Stimulated activated naive CD4-positive, alpha-beta T cell (primary cell): ENCODE data around the gene PTPRO.
A peak's percentile ranks its signal among the peaks of the same experiment; 100 is the strongest.

ENCODE experiments used
- DNase-seq, 6 experiments: peaks; one replicate each; lab custom pipeline; 2025; lab: John Stamatoyannopoulos, UW

PTPRO gene

DNA sequence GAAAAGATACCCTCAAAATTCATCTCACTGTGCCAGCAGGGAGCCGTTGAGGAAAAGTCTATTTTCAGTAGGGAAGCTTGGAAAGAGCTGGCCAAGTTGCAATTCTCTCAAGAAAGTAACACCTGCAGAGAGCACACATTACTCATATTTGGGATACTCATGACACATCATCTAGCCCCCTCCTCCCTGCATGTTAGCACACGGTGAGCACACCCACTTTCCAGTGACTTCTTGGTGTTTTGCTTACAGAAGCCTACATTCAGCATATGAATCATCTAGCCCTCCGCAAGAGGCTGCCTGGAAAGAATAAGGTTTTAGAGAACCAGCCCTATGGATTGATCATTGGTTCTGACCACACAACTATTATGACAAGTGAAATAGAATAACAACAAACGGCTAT is 124.5 kb downstream of the PTPRO start:
- no peak for DNase-seq

DNA sequence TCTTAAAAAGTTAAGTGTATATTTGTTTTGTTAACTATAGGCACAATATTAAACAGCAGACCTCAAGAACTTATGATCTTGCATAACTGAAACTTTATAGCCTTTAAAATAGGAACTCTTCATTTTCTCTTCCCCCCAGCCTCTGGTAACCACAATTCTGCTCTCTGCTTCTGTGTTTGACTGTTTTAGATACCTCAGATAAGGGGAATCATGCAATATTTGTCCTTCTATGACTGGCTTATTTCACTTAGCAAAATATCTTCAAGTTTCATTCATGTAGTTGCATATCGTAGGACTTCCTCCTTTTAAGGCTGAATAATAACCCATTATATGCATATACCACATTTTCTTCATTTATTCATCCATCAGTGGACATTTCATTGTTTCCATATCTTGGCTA is 131.3 kb downstream of the PTPRO start:
- no peak for DNase-seq

DNA sequence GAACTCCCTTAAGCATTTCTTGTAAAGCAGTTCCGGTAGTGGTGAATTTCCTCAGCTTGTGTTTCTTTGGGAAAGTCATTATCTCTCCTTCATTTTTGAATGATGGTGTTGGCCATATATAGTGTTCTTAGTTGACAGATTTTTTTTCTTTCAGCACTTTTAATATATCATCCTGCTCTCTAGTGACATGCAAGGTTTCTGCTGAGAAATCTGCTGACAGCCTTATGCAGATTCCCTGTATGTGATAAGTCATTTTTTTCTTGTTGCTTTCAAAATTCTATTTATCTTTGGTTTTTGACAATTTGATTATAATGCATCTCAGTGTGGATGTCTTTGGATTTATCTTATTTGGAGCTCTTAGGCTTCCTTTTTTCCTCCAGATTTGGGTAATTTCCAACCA is 135.7 kb downstream of the PTPRO start:
- no peak for DNase-seq

DNA sequence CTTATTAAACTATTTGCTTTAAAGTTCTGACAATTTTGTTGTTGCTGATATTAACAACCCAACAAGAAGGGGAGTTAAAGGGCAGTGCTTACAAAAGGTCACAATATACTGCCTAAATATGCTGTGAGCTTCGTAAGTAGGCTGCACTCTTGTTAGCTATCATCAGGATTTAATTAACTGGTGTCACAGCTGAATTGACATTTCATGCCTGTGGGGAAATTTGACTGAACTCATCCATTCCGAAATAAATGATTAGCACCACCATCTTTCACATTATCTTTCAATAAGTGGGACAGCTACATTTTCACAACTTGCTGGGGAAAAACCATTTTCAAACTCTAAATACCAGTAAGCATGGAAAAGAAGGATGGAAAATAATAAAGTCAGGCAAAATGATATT is 146.6 kb downstream of the PTPRO start:
- DNase-seq: no peak

DNA sequence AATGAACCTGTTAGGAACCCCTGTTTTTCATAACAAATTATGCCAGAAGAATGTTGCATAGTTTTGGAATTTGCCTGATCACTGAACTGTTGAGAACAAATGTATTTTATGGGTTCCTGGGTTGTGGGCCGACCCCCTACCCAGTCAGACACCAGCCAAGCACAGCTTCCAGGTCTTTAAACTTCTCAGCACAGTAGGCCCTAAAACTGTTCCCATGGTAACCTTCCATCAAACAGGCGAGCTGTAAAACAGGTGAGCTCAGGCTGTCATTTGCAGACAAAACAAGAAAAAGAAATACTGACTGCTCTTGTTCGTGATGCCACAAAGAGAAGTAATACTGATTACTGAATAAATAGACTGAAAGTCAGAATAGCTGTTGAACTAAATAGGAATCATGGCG is 147.0 kb downstream of the PTPRO start:
- no peak for DNase-seq

DNA sequence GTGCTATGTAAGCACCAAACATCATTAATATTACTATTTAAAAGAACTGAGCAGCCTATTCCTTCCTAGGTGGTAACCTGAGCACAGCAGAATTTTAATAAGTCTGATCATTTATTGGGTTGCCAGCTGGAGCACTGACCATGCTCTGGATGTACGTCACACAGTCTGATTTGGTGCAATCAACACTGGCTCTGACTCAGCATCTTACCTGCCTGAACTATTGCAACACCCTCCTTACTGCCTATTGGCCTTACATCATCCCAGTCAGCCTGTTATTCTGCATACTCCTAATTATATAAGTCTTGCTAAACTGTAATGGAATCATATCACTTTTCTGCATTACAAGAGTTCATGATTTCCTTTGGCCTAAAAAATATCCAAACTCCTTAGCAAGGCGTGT is 149.7 kb downstream of the PTPRO start:
- no peak for DNase-seq

DNA sequence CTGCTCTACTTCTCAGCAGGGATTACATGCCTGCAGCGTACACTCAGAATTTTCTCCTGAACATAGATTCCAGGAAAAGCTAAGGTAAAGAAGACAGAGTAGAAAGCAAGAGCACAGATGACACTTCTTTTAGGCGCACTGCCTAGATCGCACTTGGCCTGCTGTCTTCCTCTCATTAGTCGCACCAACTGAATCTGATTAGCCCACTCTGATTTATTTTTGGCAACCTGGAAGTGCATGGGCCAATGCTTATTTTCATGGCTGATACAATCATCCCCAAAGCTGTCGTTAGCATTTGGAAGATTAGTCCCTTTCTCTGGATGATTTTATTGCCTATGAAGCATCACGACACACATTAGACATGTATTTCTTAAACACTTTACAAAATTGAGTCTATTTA is 152.5 kb downstream of the PTPRO start:
- no peak for DNase-seq

DNA sequence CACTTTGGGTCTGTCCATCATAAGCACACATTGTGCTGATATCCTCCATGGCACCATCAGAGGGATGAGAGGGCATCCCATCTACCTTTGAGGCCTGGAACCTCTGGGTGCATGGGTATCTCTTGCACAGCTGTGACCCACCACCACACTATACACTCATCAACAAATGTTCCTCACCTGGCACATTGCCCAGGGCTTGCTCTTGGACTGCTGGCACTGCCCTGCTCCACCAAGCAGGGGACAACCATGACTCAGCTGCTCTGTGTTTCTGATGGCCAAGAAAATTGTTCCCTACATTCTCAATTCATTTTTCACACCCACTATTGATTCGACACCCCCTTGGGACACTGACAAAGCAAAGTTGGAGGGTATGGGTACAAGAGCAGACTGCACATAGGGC is 155.5 kb downstream of the PTPRO start:
- no peak for DNase-seq

DNA sequence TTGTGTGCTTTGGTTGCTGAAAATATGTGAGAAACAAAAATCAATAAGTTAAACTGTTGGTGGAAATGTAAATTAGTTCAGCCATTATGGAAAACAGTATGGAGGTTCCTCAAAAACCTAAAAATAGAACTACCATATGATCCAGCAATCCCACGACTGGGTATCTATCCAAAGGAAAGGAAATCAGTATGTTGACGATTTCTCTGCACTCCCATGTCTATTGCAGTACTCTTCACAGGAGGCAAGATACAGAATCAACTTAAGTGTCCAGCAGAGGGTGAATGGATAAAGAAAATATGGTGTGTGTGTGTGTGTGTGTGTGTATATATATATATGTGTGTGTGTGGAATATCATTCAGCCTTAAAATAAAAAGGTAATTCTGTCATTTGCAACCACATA is 159.5 kb downstream of the PTPRO start:
- no peak for DNase-seq

DNA sequence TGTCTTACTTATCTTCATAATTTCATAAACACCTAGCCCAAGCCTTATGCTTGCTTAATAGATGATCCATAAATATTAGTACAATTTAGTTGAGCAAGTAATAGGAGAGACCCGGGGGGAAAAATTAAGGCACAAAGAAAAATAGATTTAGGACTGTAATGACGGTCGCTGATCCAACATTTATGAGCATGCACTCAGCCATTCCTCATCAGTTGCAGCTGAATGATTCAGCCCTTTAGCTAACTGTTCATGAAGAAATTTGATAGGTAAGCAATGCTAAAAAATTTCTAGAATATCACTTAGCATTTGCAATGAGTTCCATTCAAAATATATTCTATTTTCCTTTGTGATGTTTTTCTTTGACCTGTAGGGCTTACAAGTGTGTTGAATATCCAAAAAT is 163.2 kb downstream of the PTPRO start:
- DNase-seq: no peak

DNA sequence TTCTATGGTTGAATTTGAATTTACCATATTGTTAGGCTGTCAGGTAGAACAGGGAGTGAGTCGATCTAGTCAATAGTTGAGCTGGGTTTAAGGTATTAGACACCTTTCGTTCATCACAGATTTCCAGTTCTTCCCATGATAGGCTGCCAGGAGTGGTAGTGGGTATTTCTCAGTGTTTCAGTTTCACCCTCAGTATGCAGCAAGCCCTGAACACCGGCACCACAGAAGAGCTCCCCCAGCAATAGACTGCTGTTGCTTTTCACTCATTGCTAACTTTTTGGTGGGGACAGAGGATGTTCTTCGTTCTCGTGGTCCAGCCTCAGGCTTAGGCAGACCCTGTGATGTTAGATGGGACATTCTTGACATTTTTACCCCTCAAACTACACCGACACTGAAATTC is 164.6 kb downstream of the PTPRO start:
- no peak for DNase-seq

DNA sequence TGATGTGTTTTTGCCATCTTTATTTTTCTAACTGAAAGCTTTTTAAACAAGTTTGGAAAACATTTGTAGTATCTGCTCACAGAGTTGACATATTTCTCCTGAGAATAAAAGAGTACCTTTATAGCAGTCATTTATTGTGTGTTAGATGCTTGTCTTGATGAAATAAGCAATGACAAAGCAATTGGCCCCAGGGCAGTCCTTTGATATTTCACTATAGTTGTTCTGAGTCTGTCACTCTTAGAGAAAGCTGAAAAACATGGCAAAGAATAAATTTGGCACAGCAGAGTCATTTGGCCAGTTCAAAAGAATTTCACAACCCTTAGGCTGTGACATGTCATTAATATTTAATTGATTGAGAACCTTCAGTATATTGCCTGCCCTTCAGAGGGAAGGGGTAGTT is 166.2 kb downstream of the PTPRO start:
- DNase-seq: no peak

DNA sequence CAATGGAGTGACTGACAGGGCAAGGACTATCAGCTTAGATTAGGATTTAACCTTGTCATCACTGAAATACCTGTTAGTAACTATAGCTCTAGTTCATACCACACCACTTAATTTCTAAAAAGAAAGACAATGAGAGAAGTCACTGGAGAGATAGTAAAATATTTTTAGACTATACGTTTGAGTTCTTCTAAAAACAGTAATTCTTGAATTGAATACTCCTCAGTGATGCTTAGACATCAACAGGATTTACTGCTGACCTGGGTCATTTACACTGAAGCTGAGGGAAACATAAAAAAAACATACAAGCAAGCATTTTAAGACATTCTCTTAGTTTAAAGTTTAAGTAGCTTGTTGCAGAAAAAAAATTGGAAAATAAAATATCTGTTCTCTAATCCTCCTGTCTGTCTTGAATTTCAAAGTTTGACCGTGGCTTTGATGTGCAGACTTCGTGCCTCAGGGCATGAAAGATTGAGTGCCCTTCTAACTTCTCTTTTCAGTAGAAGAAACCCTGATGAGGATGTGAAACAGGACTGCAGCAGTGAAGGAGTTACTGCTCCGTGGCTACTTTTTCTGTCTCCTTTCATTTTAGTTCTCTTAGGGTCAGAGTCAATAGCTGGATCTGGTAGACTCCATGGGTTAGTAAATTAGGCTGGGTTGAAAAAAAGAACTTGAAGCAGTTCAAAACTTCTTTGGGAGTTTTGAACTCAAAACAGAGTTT is 172.2 kb downstream of the PTPRO start:
- DNase-seq: no peak

DNA sequence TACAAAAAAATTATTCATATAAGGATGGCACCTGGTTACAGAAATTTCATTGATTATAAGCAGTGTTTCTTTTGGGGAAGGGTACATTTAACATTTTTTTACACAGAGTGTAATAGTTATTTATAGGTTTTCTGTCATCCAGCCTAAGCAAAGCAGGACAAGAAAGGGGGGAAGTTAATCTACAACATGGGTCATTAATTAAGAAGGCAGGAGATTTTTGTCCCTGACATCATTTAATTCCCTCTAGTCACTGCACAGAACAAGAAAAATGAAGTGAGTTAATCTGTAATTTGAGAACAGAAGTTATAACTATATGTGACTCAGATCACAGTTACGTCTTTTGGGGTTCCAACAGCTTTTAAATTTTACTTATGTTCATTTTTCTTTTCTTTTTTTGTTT is 173.4 kb downstream of the PTPRO start:
- DNase-seq: no peak

DNA sequence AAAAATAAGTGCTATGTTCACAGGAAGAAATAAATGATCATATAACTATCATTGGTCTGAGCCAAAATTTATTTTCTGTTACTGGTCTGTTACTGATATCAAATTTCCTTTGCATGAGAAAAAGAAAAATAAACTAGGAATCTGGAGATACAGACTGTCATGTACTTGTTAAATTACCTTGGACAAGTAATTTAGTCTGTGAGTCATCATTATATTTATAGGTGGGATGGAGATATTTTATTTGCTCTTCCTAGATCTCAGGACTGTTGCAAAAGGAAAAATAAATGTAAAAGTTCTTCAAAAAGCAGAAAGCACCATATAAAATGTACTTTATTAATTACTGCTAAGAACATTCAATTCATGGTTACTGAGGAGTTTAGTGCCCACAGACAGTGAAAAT is 174.4 kb downstream of the PTPRO start:
- DNase-seq: no peak

DNA sequence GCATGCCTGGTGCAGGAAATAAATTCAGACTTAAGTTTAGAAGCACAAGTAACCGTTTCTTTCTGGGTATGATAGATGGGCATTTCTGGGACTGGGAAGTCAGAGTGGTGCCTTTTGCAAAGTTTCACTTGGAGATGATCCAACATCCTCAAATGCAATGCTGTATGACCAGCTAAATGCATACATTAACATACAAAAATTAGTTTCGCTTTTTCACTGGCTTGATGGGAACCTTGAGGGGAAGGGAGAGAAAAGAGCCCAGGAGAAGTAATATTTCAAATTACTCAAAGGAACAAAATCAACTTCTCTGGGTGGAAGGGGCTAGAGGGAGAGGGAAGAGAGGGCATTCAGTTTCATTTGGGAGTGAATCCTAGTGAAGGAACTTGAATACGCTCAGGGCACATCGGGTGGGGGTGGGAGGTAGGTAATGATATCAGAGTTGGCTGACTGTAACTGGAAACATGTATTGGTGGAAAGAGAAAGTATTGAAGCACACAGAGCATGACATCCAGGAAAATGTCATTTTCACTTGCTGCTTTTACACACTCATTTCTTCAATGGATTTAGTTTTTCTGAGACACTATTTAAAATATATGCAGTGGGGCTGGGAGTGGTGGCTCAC is 175.5 kb downstream of the PTPRO start:
- DNase-seq: no peak

DNA sequence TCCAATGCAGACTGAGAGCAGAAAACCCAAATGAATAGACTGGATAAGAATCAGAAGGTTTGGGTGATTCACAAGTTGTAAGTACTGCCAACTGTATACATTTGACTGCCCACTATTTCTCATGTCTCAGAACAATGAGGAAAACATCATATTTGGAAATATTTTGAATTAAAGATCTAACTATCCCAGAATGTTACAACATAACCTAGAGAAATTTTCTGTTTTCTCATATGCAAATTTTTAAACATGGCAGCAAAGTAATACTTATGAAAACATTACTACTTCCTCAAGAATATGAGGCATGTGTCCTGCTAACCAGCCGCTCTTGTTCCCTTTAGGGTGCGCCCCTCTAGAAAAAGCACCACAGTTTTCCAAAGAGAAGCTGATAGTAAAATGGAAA is 179.9 kb downstream of the PTPRO start:
- DNase-seq: no peak

DNA sequence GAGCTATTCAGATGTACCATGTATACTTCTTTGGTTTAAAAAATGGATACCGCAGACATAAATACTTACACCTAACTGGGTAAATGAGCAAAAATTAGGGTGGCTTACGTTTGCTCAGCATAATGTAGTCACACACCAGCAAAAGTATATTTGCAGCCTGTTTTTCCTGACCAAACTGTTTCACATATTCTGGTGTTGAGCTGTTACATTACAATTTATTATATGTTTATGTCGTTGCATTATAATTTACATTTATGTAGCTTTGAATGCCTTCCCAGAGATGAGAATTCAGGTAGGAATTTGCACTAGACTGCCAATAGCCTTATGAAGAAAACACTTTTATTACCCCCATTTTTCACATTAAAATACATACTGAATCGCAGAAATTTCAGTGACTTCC is 183.3 kb downstream of the PTPRO start:
- no peak for DNase-seq

DNA sequence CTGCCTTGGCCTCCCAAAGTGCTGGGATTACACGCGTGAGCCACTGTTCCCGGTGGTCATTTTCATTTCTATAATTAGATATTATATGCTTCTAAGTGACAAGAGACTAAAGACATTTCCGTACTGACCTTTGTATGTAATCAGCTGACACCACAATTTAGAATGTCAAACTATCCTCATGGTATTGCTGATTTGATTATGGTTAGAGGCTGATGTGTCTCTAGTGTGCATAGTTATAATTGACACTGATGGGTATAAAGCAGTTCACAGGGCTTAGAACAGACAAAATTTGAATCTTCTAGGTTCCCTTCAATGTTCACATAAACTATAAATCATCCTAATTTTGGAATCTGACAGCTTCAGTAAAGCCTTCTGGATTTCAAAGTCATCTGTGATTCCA is 192.7 kb downstream of the PTPRO start:
- no peak for DNase-seq

DNA sequence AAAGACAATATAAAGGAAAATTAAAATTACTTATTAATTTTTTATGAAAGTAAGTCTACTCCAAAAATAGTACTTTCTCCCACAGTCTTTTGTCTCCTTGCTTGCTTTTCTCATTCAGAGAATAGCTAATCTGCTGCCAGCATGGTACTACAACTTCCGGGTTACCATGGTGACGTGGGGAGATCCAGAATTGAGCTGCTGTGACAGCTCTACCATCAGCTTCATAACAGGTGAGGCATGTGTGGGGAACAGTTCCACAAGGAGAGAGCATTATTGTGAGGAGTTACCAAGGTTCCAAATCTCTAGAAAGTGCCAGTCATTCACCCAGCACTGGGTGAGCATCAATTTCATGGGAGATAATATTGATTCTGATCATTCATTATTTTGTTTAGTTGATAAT is 197.8 kb downstream of the PTPRO start:
- no peak for DNase-seq

DNA sequence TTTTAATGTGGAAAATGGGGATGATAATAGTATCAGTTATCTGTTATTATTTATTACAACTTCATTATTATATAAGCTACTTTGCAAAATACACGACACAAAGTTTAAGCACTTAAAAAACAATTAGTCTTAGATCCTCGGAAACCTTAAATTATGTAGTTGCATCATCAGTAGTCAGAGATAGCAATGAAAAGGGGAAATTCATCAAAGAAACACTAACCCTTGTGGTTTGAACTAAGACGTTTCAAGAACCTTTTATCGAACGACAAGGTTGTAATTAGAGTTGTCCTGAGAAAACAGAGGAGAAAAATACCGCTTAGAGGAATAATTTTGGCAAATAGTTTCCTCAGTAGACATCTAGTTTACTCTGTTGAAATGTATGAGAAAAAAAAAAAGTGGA is 198.5 kb downstream of the PTPRO start:
- DNase-seq: peak in 1 of 6 experiments; percentile 5

DNA sequence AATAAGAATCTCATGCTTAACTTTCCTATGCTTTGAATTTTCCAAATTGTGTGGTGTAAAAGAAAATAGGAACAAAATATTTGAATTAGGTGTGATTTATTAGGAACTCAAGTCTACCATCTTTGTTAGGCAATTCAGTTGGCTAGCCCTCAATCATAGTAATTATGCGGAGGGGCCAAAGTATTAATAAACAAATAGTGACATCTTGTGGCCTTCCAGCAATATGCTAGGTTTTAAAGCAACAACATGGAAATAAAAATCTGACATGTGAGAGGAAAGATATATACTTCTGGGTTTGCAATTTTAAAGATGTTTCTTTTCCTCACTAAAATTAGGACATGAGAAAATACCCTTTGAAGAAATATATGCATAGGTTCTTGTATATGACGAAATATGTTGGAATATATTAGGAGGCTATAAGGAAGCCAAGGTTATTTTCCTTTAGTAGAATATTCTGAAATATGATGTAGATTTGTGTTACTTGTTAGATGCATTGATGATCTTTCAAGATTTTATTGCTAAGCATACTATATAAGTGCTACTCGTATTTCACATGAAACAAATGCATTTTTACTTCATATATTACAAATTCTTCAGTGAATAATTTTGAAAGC is 200.4 kb downstream of the PTPRO start:
- DNase-seq: no peak

DNA sequence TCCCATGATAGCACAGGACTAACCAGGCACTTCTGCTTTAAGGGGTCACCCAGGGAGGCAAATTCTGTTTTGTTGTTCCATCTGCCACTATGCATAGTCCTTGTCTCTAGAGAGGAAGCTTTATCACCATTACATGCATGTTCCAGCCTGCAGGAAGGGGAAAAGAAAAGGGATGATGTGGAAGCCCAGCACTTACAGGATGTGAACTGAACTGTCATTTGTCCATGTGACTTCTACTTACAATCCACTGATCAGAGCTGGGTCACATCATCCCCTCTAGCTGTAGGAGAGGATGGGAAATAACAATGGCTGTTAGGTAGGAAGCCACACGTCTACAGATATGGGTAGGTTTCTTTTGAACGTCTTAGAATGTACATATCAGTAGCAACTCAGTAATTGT is 203.1 kb downstream of the PTPRO start:
- DNase-seq: no peak

DNA sequence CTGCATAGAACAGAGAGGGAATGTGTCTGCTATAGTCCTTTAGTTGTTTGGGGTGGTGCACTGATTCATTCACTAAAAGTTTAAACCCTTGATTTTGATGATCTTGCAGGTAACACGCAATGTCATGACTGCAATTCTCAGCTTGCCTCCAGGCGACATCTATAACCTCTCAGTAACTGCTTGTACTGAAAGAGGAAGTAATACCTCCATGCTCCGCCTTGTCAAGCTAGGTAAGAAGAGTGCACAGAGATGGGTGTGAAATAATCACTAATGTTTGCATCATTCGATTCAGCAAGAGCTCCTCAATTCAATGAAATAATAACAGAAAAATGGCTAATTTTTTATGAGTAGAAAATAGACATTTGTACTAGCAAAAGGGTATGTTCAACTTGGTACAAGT is 203.7 kb downstream of the PTPRO start:
- DNase-seq: no peak
